Tibial nerve (tissue), 4 donors: Measurements from ENCODE around the gene COL28A1. TPM values are rescaled to one million over a fixed set of nuclear protein-coding genes. Genes with fewer than 3 reads are reported as not detected.

Experiments used
- DNase-seq, 2 donors: peaks; one replicate each; pipeline ENCODE4 v3.0.0-alpha.2; 2019; ENCODE audit warnings: low spot score in 2 of 2
- H3K27ac ChIP-seq, 4 donors: fragments of 200-600 bp; sonication (generic) in 3 of 4; one replicate each; pipeline ENCODE4 v1.5.1; 2017 to 2019; ENCODE audit warnings: mild to moderate bottlenecking in 1 of 4
- H3K27me3 ChIP-seq, 2 donors: fragments of 200-600 bp; sonication (generic) in 1 of 2; one replicate each; pipeline versions ENCODE4 v1.5.1 to v1.6.0; 2017 to 2019
- H3K36me3 ChIP-seq, 3 donors: fragments of 200-600 bp; sonication (generic); one replicate each; pipeline ENCODE4 v1.5.1; 2018 to 2019
- H3K4me1 ChIP-seq, 4 donors: fragments of 200-600 bp; sonication (generic) in 3 of 4; one replicate each; pipeline ENCODE4 v1.5.1; 2017 to 2019
- H3K4me3 ChIP-seq, 4 donors: fragments of 200-600 bp; sonication (generic) in 3 of 4; one replicate each; pipeline ENCODE4 v1.5.1; 2017 to 2019; ENCODE audit warnings: mild to moderate bottlenecking in 1 of 4, moderate library complexity in 1 of 4
- H3K9me3 ChIP-seq, 4 donors: fragments of 200-600 bp; sonication (generic) in 3 of 4; one replicate each; pipeline ENCODE4 v1.5.1; 2017 to 2019
- EP300 ChIP-seq, 2 donors: sonication (generic); formaldehyde crosslinking; IDR thresholded peaks; one replicate each; pipeline ENCODE4 v1.6.1; 2017; ENCODE audit warnings: antibody characterized with exemption in 2 of 2, mild to moderate bottlenecking in 1 of 2
- POLR2A ChIP-seq, 2 donors: fragments of 450-650 bp; IDR thresholded peaks; one replicate each; pipeline ENCODE4 v1.6.1; 2017; ENCODE audit warnings: antibody characterized with exemption in 2 of 2, mild to moderate bottlenecking in 2 of 2, moderate library complexity in 2 of 2
- WGBS, 2 donors: methylation state at CpG; one replicate each; pipeline ENCODE4 v1.1.5; 2018; 5-methylcytosine and 5-hydroxymethylcytosine counted together
- total RNA-seq, 4 donors: library from RNA; depleted of rRNA; stranded (reverse); fragments of >200 nt; gene quantifications; one replicate each; pipeline ENCODE4 v1.1.0, GENCODE V29; 2016
- TF ChIP-seq, protein P1 (sequence below), 5 experiments: fragments of 200-600 bp in 3 of 5; fragments of 450-650 bp in 2 of 5; sonication (generic) in 3 of 5; IDR thresholded peaks; one replicate each; pipeline ENCODE4 v1.5.1; 2016 to 2019; ENCODE audit warnings: antibody characterized with exemption in 5 of 5, mild to moderate bottlenecking in 3 of 5, moderate library complexity in 2 of 5

Gene COL28A1
- total RNA-seq, 4 donors from 2014 or later = 60.0 to 142 (median 122) TPM

DNA sequence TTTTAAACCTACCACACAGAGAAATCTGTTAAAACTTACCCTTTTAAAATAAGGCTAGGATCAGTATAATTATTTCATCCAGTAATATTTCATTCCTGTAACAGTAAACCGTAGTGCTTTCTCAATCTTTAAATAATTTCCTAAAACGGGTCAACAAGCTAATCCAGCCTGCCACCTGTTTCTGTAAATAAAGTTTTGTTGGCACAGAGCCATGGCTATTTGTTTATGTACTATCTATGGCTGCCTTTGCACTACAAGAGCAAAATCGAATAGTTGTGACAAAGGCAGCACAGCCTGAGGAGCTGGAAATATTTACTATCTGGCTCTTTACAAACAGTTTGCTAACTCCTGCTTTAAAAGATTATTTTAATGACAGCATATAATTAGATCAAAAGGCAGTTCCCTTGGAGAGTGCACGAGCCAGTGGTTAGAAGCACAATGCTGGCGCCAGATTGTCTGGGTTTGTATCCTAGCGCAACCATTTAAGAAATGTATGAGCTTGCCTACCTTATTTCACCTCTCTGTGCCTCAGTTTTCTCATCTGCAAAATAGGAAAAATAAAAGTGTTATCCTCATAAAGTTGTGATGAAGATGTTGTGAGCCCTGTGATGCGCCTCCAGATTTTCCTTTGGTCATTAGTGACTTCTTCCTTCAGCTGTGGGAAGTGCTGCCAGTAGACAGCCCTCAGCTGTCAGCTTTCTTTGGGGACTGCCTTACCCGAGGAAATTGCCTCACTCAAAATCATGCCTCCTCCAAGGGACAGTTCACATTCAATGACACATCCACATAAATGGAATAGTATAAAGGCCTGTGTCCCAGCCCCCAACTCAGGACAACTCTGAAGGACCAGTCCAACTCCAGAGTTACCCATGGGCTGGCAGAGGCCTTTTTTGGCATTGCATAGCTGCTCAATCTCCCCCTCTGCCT, 19.2 kb upstream of the COL28A1 start:
- 62 to 63% methylated on average over 8 of the region's 8 CpGs for WGBS, 2 donors
- H3K9me3 ChIP-seq = peaks cover 0 to 9% (median 0%) of the 10 kb centered on the region in 4 donors
- H3K4me1 ChIP-seq = no peaks in the 10 kb centered on the region
- no peak overlapping the region for H3K4me3 ChIP-seq
- H3K27ac ChIP-seq = no peak overlapping the region
- no peak for TF ChIP-seq EP300 (IDR thresholded peaks at IDR 0.05)
- TF ChIP-seq, protein P1, sequence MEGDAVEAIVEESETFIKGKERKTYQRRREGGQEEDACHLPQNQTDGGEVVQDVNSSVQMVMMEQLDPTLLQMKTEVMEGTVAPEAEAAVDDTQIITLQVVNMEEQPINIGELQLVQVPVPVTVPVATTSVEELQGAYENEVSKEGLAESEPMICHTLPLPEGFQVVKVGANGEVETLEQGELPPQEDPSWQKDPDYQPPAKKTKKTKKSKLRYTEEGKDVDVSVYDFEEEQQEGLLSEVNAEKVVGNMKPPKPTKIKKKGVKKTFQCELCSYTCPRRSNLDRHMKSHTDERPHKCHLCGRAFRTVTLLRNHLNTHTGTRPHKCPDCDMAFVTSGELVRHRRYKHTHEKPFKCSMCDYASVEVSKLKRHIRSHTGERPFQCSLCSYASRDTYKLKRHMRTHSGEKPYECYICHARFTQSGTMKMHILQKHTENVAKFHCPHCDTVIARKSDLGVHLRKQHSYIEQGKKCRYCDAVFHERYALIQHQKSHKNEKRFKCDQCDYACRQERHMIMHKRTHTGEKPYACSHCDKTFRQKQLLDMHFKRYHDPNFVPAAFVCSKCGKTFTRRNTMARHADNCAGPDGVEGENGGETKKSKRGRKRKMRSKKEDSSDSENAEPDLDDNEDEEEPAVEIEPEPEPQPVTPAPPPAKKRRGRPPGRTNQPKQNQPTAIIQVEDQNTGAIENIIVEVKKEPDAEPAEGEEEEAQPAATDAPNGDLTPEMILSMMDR (IDR thresholded peaks at IDR 0.05) = no peak
- TF ChIP-seq POLR2A (IDR thresholded peaks at IDR 0.05) = no peak
- H3K36me3 ChIP-seq = peaks cover 0 to 20% (median 0%) of the 10 kb centered on the region in 3 donors
- H3K27me3 ChIP-seq = no peaks in the 10 kb centered on the region
- no peak for DNase-seq

DNA sequence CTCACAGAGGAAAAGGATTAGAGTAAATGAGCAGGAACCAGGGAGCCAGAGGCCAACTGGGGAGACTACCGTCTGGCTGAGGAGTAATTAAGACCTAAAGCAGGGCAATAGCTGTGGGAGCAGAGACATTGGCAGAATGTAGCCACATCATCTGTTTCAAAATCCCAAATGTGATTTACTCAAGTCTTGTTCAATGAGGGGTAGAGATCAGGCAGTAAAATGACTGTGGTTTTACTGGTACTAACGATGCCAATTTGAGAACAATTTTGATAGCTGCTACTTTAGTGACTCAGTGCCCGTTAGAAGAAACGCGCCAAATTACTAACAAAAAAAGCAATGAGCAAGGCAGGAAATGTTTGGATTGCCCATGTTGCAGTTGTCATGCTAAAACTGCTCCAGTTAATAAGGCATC, 18.4 kb upstream of the COL28A1 start:
- H3K36me3 ChIP-seq = peaks cover 0 to 13% (median 0%) of the 10 kb centered on the region in 3 donors
- no peaks in the 10 kb centered on the region for H3K4me1 ChIP-seq
- no peak overlapping the region for H3K27ac ChIP-seq
- no peak for DNase-seq
- 60 to 61% methylated on average over 5 of the region's 5 CpGs for WGBS, 2 donors
- H3K4me3 ChIP-seq = no peak overlapping the region
- peaks cover 0 to 1% (median 0%) of the 10 kb centered on the region in 4 donors for H3K9me3 ChIP-seq
- no peaks in the 10 kb centered on the region for H3K27me3 ChIP-seq
- TF ChIP-seq POLR2A (IDR thresholded peaks at IDR 0.05) (no peak), EP300 (IDR thresholded peaks at IDR 0.05) (no peak)
- TF ChIP-seq, protein P1 (IDR thresholded peaks at IDR 0.05) = no peak

DNA sequence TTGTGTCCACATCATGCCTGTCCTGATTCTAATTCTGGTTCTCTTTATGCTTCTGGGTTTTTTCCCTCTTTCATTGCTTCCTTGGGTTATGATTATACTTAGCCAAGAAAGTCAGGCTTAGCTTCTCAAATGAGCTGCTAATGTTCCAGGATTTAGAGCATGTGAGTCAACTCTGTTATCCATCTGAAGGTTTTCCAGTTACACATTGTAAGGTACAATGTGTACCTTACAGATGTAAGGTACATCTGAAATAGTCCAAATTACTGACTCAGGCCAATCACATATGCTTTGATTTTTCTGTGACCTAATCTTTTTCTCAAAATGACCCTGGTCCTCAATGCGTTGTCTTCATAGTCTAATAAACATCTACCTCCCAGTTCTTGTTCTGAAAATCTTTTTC, 17.7 kb upstream of the COL28A1 start:
- no peak overlapping the region for H3K27ac ChIP-seq
- WGBS, 2 donors = 92 to 93% methylated on average over 1 of the region's 1 CpG
- no peak for DNase-seq
- H3K27me3 ChIP-seq = no peaks in the 10 kb centered on the region
- no peaks in the 10 kb centered on the region for H3K4me1 ChIP-seq
- no peak overlapping the region for H3K4me3 ChIP-seq
- peaks cover 0 to 9% (median 0%) of the 10 kb centered on the region in 3 donors for H3K36me3 ChIP-seq
- no peak for TF ChIP-seq EP300 (IDR thresholded peaks at IDR 0.05)
- no peak for TF ChIP-seq POLR2A (IDR thresholded peaks at IDR 0.05)
- TF ChIP-seq, protein P1 (IDR thresholded peaks at IDR 0.05) = no peak
- no peaks in the 10 kb centered on the region for H3K9me3 ChIP-seq

DNA sequence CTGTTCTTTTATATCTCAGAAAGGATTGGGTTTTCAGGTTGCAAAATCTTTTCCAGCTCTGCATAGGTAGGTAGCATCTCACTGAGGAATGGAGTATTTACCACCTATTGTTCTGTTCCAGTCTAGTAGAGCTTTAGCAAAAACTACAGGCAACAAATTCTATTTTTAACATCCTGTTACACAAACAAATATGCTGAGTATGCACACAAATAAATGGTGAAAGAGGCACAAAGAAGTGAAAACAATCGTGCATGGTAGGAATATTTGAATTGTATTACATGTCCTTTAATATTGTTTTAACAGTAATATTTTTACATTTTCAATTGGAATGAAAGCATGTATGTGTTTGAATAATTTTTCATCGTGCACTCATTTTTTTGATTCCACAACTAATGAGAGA, 16.5 kb upstream of the COL28A1 start:
- TF ChIP-seq POLR2A (IDR thresholded peaks at IDR 0.05) (no peak), EP300 (IDR thresholded peaks at IDR 0.05) (no peak)
- TF ChIP-seq, protein P1 (IDR thresholded peaks at IDR 0.05) = no peak
- H3K36me3 ChIP-seq = peaks cover 0 to 9% (median 0%) of the 10 kb centered on the region in 3 donors
- H3K4me3 ChIP-seq = no peak overlapping the region
- H3K9me3 ChIP-seq = no peaks in the 10 kb centered on the region
- no peaks in the 10 kb centered on the region for H3K4me1 ChIP-seq
- WGBS, 2 donors = 47 to 63% methylated on average over 2 of the region's 2 CpGs
- H3K27ac ChIP-seq = no peak overlapping the region
- DNase-seq = no peak
- H3K27me3 ChIP-seq = no peaks in the 10 kb centered on the region

DNA sequence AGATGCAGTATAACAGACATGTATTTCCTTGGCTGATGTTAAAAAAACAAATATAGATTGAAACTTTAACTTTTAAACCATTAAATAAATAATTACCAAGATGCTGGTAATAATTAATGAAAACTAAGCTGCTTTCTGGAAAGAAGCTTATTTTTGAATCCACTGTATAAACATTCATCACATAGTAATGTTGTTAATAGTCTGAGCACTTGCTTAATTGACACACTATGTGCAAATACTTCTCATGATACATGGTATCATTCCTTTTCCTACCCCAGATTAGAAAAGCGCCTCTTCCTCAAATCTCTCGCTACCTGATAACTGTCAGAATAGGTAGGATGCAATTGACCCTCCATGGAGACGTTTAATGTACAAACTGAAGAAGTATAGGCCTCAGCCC, 15.0 kb upstream of the COL28A1 start:
- DNase-seq = no peak
- Histone ChIP-seq H3K36me3 (peaks cover 0 to 9% (median 0%) of the 10 kb centered on the region in 3 donors), H3K4me3 (no peak overlapping the region), H3K27me3 (no peaks in the 10 kb centered on the region), H3K4me1 (no peaks in the 10 kb centered on the region), H3K9me3 (no peaks in the 10 kb centered on the region), H3K27ac (no peak overlapping the region)
- WGBS, 2 donors = 92 to 95% methylated on average over 3 of the region's 3 CpGs
- no peak for TF ChIP-seq EP300 (IDR thresholded peaks at IDR 0.05)
- TF ChIP-seq POLR2A (IDR thresholded peaks at IDR 0.05) = no peak
- TF ChIP-seq, protein P1 (IDR thresholded peaks at IDR 0.05) = no peak
